DND-41 (cell line): ENCODE results near the gene PTPN12.
"Not testable (repeated sequence)": the region's sequence is repeated elsewhere in the genome, so short reads cannot be mapped to it uniquely, and the experiment has no call there.

Experiments used
- ATAC-seq: fragments of 200-7000 bp; cut with Tn5 transposase; 3 replicates; pipeline ENCODE4 v1.9.1; 2021; ENCODE audit warnings: low read depth; ENCODE audit not compliant: insufficient read depth
- DNase-seq: peaks from one replicate; pipeline ENCODE4 v3.0.0-alpha.2; 2020
- H2AFZ ChIP-seq: 2 replicates; pipeline ENCODE4 v1.6.0; 2012; ENCODE audit warnings: low read depth, low read length
- H3K27ac ChIP-seq: 2 replicates; pipeline ENCODE4 v1.5.1; 2012; ENCODE audit warnings: low read length, inconsistent platforms
- H3K27me3 ChIP-seq: fragments of 200-600 bp; sonication (generic); 2 replicates; pipeline ENCODE4 v1.6.0; 2012; ENCODE audit warnings: low read length, mild to moderate bottlenecking, inconsistent platforms; ENCODE audit not compliant: insufficient read depth, poor library complexity
- H3K36me3 ChIP-seq: 2 replicates; pipeline ENCODE4 v1.5.1; 2012; ENCODE audit warnings: low read length, inconsistent platforms; ENCODE audit not compliant: insufficient read depth
- H3K4me1 ChIP-seq: 2 replicates; pipeline ENCODE4 v1.5.1; 2012; ENCODE audit warnings: mild to moderate bottlenecking, low read length; ENCODE audit not compliant: insufficient read depth
- H3K4me2 ChIP-seq: 2 replicates; pipeline ENCODE4 v1.6.0; 2012; ENCODE audit warnings: mild to moderate bottlenecking, moderate library complexity, low read length, inconsistent platforms; ENCODE audit not compliant: insufficient read depth
- H3K4me3 ChIP-seq, 2 experiments: fragments of 200-600 bp in 1 of 2; shearing (Covaris generic) in 1 of 2; 2 replicates each; pipeline ENCODE4 v1.5.1; 2012 to 2016; ENCODE audit warnings: inconsistent platforms in 2 of 2, low read length in 2 of 2, mild to moderate bottlenecking in 2 of 2, low read depth in 1 of 2, moderate library complexity in 1 of 2
- H3K79me2 ChIP-seq: 2 replicates; pipeline ENCODE4 v1.6.0; 2012; ENCODE audit warnings: low read length, inconsistent platforms; ENCODE audit not compliant: insufficient read depth
- H3K9ac ChIP-seq: 2 replicates; pipeline ENCODE4 v1.6.0; 2012; ENCODE audit warnings: low read depth, mild to moderate bottlenecking, inconsistent platforms, low read length, moderate library complexity
- H3K9me3 ChIP-seq: 2 replicates; pipeline ENCODE4 v1.5.1; 2012; ENCODE audit warnings: low read length, moderate library complexity, mild to moderate bottlenecking, inconsistent platforms; ENCODE audit not compliant: insufficient read depth, severe bottlenecking
- H4K20me1 ChIP-seq: 2 replicates; pipeline ENCODE4 v1.6.0; 2012; ENCODE audit warnings: low read length; ENCODE audit not compliant: insufficient read depth
- CTCF ChIP-seq: IDR thresholded peaks from 2 replicates; pipeline ENCODE4 v1.5.1; 2012; ENCODE audit warnings: borderline replicate concordance, low read length, moderate library complexity, mild to moderate bottlenecking; ENCODE audit not compliant: poor library complexity, severe bottlenecking; ENCODE audit errors: extremely low read depth
- EZH2 ChIP-seq: IDR thresholded peaks from 3 replicates; pipeline ENCODE4 v1.6.1; 2012; ENCODE audit warnings: borderline replicate concordance, low read depth, mild to moderate bottlenecking, moderate library complexity, low read length, inconsistent platforms; ENCODE audit not compliant: severe bottlenecking

Gene PTPN12

GRCh38 chr7:77529279-77529678 is 7.8 kb upstream of the PTPN12 start:
- ATAC-seq (no peak), DNase-seq (no peak)
- no peaks in the 10 kb centered on the region for H3K36me3 ChIP-seq
- H2AFZ ChIP-seq = no peak overlapping the region
- H3K27ac ChIP-seq = no peak overlapping the region
- H3K4me2 ChIP-seq = no peak overlapping the region
- H3K4me3 ChIP-seq = no peak overlapping the region
- no peaks in the 10 kb centered on the region for H3K27me3 ChIP-seq
- no peaks in the 10 kb centered on the region for H3K9me3 ChIP-seq
- no peaks in the 10 kb centered on the region for H3K79me2 ChIP-seq
- no peaks in the 10 kb centered on the region for H3K4me1 ChIP-seq
- TF ChIP-seq EZH2 (no peak), CTCF (no peak)
- no peaks in the 10 kb centered on the region for H4K20me1 ChIP-seq
- no peak overlapping the region for H3K9ac ChIP-seq

- Histone ChIP-seq H3K9me3 (no peaks in the 10 kb centered on the region), H3K36me3 (no peaks in the 10 kb centered on the region), H2AFZ (no peak overlapping the region), H4K20me1 (no peaks in the 10 kb centered on the region), H3K9ac (no peak overlapping the region), H3K4me2 (no peak overlapping the region), H3K27ac (no peak overlapping the region), H3K4me1 (peaks cover 6% of the 10 kb centered on the region), H3K79me2 (no peaks in the 10 kb centered on the region), H3K27me3 (no peaks in the 10 kb centered on the region), H3K4me3 (no peak overlapping the region)
- ATAC-seq (no peak), DNase-seq (no peak)
- TF ChIP-seq CTCF = no peak
Measured at GRCh38 chr7:77531038-77531437, 6.1 kb upstream of the PTPN12 start.

GRCh38 chr7:77532247-77532646 is 4.8 kb upstream of the PTPN12 start:
- H3K4me1 ChIP-seq = peaks cover 10% of the 10 kb centered on the region
- DNase-seq (no peak), ATAC-seq (no peak)
- no peak overlapping the region for H3K27ac ChIP-seq
- no peaks in the 10 kb centered on the region for H3K36me3 ChIP-seq
- TF ChIP-seq EZH2 (no peak), CTCF (no peak)
- no peak overlapping the region for H3K4me3 ChIP-seq
- H4K20me1 ChIP-seq = no peaks in the 10 kb centered on the region
- H3K79me2 ChIP-seq = no peaks in the 10 kb centered on the region
- H3K9ac ChIP-seq = no peak overlapping the region
- no peaks in the 10 kb centered on the region for H3K9me3 ChIP-seq
- no peak overlapping the region for H2AFZ ChIP-seq
- H3K27me3 ChIP-seq = no peaks in the 10 kb centered on the region
- no peak overlapping the region for H3K4me2 ChIP-seq

DNA sequence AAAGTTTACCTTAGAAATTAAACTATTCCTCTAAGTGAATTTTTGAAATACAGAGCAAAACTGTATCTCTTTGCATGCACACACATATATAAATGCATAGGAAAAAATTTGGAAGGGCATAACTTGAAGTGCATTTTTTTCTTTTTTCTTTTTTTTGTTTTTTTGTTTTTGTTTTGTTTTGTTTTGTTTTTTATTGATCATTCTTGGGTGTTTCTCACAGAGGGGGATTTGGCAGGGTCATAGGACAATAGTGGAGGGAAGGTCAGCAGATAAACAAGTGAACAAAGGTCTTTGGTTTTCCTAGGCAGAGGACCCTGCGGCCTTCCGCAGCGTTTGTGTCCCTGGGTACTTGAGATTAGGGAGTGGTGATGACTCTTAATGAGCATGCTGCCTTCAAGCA is 4.4 kb upstream of the PTPN12 start:
- not testable (repeated sequence) for DNase-seq, H2AFZ ChIP-seq, H3K9me3 ChIP-seq, H3K79me2 ChIP-seq, H4K20me1 ChIP-seq, H3K9ac ChIP-seq, H3K27ac ChIP-seq, H3K4me3 ChIP-seq, H3K36me3 ChIP-seq, ATAC-seq, H3K27me3 ChIP-seq, H3K4me2 ChIP-seq
- peaks cover 11% of the 10 kb centered on the region for H3K4me1 ChIP-seq

GRCh38 chr7:77534046-77534445 is 3.0 kb upstream of the PTPN12 start:
- not testable (repeated sequence) for H3K36me3 ChIP-seq, DNase-seq, H3K4me2 ChIP-seq, H3K79me2 ChIP-seq, H3K4me3 ChIP-seq, H3K27ac ChIP-seq, H4K20me1 ChIP-seq, H2AFZ ChIP-seq, H3K9ac ChIP-seq, ATAC-seq, H3K27me3 ChIP-seq, H3K9me3 ChIP-seq
- peaks cover 22% of the 10 kb centered on the region for H3K4me1 ChIP-seq
